GM18505 (cell line): Measurements from ENCODE around the gene LIN52.

Experiments
- ATAC-seq: cut with Tn5 transposase; IDR thresholded peaks from one replicate; pipeline ENCODE4 v1.9.1; 2021; ENCODE audit not compliant: unreplicated experiment
- POLR2A ChIP-seq: IDR thresholded peaks from 4 replicates; pipeline ENCODE4 v1.6.1; 2011; ENCODE audit warnings: borderline replicate concordance; ENCODE audit not compliant: insufficient read depth, insufficient read length; ENCODE audit errors: extremely low read depth

LIN52 gene

GRCh38 chr14:74140374-74140850 is 55.7 kb downstream of the LIN52 start:
- no peak for TF ChIP-seq POLR2A
- ATAC-seq, result no peak

GRCh38 chr14:74141703-74142102 is 56.9 kb downstream of the LIN52 start:
- no peak for ATAC-seq
- no peak for TF ChIP-seq POLR2A

GRCh38 chr14:74142523-74142922 is 57.8 kb downstream of the LIN52 start:
- TF ChIP-seq POLR2A, result no peak
- no peak for ATAC-seq

- no peak for TF ChIP-seq POLR2A
- no peak for ATAC-seq
Observed at GRCh38 chr14:74144789-74145188, 60.0 kb downstream of the LIN52 start.

GRCh38 chr14:74147571-74147970 is 62.8 kb downstream of the LIN52 start:
- ATAC-seq, result no peak
- no peak for TF ChIP-seq POLR2A

- no peak for TF ChIP-seq POLR2A
- no peak for ATAC-seq
Observed at GRCh38 chr14:74148705-74149104, 63.9 kb downstream of the LIN52 start.

- ATAC-seq, result no peak
- TF ChIP-seq POLR2A, result no peak
Observed at GRCh38 chr14:74155287-74155686, 70.5 kb downstream of the LIN52 start.

GRCh38 chr14:74155749-74156148 is 71.0 kb downstream of the LIN52 start:
- ATAC-seq, result no peak
- TF ChIP-seq POLR2A, result no peak

- no peak for ATAC-seq
- TF ChIP-seq POLR2A, result no peak
Observed at GRCh38 chr14:74160763-74161162, 76.0 kb downstream of the LIN52 start.

GRCh38 chr14:74161526-74162158 is 76.9 kb downstream of the LIN52 start:
- TF ChIP-seq POLR2A, result no peak
- no peak for ATAC-seq

GRCh38 chr14:74169906-74170305 is 85.2 kb downstream of the LIN52 start:
- ATAC-seq, result no peak
- TF ChIP-seq POLR2A, result no peak

GRCh38 chr14:74176400-74176793 is 91.6 kb downstream of the LIN52 start:
- no peak for ATAC-seq
- no peak for TF ChIP-seq POLR2A

GRCh38 chr14:74179856-74180255 is 95.1 kb downstream of the LIN52 start:
- no peak for TF ChIP-seq POLR2A
- ATAC-seq, result no peak

- no peak for ATAC-seq
Observed at GRCh38 chr14:74190927-74191575, 106.3 kb downstream of the LIN52 start.

More at GRCh38 chr14:74190927-74191575, 106.3 kb downstream of the LIN52 start:
- no peak for TF ChIP-seq POLR2A
